Cortex of kidney (tissue), 1 donor: ENCODE data around the gene MYMK.

Source experiments
- DNase-seq: peaks from one replicate; lab custom pipeline; 2025; lab: John Stamatoyannopoulos, UW

MYMK gene

GRCh38 chr9:133535306-133535877 is 10.6 kb upstream of the MYMK start:
- no peak for DNase-seq

GRCh38 chr9:133534346-133535291 is 9.9 kb upstream of the MYMK start, which contains the start of gene ADAMTSL2:
Gene ADAMTSL2, plus strand, starts transcription at chr9:133534704. Its CDS starts 2,009 bp downstream, at chr9:133536713.
- no peak for DNase-seq

- no peak for DNase-seq
Observed at GRCh38 chr9:133533857-133534256, 9.1 kb upstream of the MYMK start.

GRCh38 chr9:133532937-133533668 is 8.3 kb upstream of the MYMK start:
- no peak for DNase-seq

GRCh38 chr9:133531293-133531692 is 6.5 kb upstream of the MYMK start:
- DNase-seq, result no peak

GRCh38 chr9:133529874-133530273 is 5.1 kb upstream of the MYMK start:
- no peak for DNase-seq

GRCh38 chr9:133529457-133529856 is 4.7 kb upstream of the MYMK start:
- no peak for DNase-seq

GRCh38 chr9:133528876-133529241 is 4.1 kb upstream of the MYMK start:
- DNase-seq, result no peak

GRCh38 chr9:133528001-133528875 is 3.5 kb upstream of the MYMK start:
- DNase-seq, result no peak

- no peak for DNase-seq
Observed at GRCh38 chr9:133527444-133527920, 2.7 kb upstream of the MYMK start.

GRCh38 chr9:133526721-133527321 is 2.1 kb upstream of the MYMK start:
- DNase-seq, result no peak

- no peak for DNase-seq
Observed at GRCh38 chr9:133525677-133526076, 918 bp upstream of the MYMK start.

- DNase-seq, result no peak
Observed at GRCh38 chr9:133524146-133524545, 613 bp downstream of the MYMK start.

GRCh38 chr9:133523106-133523505 is 1.7 kb downstream of the MYMK start:
- DNase-seq, result no peak

GRCh38 chr9:133522073-133522910 is 2.5 kb downstream of the MYMK start:
- no peak for DNase-seq

GRCh38 chr9:133521122-133522072 is 3.4 kb downstream of the MYMK start:
- DNase-seq, result no peak

- no peak for DNase-seq
Observed at GRCh38 chr9:133520121-133520835, 4.5 kb downstream of the MYMK start.

GRCh38 chr9:133519693-133520092 is 5.1 kb downstream of the MYMK start:
- no peak for DNase-seq
